ENCODE data around the gene LRRC28. TPM values are rescaled to one million over a fixed set of nuclear protein-coding genes. Genes with fewer than 3 reads are reported as not detected.

LRRC28 gene
- total and polyA plus RNA-seq, 10 of the 15 experiments (the other 5 are each of a cell fraction or from before 2014, with no cell fraction given), result 21.3 to 54.9 (median 27.7) TPM

DNA sequence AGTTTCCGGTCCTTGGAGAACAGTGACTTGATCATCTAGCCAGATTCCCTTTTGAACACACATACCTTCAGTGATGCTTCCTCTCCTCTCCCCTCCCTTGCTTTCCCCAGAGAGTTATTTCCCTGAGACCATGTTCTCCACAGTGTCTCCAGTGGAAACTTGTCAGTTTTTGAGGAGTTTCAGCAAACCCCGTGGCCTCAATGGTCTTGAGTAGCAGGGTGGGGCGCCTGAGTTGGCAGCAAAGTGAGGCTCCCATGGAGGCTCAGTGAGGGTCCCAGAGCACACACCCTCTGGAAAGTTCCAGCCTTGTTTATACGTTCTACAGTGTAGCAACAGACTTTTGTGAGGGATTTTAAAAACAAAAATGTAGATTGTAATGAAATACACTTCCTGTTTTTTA lies 135.1 kb downstream of the LRRC28 start:
- RAD21 ChIA-PET (ENCODE audit: unreplicated experiment), result no interaction called here
- no peaks in the 10 kb centered on the region for H3K4me1 ChIP-seq (ENCODE audit: control insufficient read depth, insufficient read depth, low read length)
- BruUV-seq (replicated peaks), result no TSS peak
- H3K27me3 ChIP-seq (replicated peaks in 1 of 2; ENCODE audit: control insufficient read depth in 2 of 2, insufficient read depth in 2 of 2, low read length in 1 of 2), result no peaks in the 10 kb centered on the region
- ATAC-seq (no peak), DNase-seq (ENCODE audit: low read depth, low spot score) (no peak), FAIRE-seq (no peak)
- no peaks in the 10 kb centered on the region for H4K20me1 ChIP-seq (ENCODE audit: control insufficient read depth, insufficient read depth)
- in situ Hi-C loops (cut with MboI), result no loop called here
- H3K9ac ChIP-seq (ENCODE audit: control insufficient read depth, insufficient read depth, low read length), result no peak overlapping the region
- H3K9me3 ChIP-seq (replicated peaks; ENCODE audit: control insufficient read depth, insufficient read depth, low read length), result peaks cover 1% of the 10 kb centered on the region; the same call in 1 of the 3 replicates
- no peak overlapping the region for H2AFZ ChIP-seq (ENCODE audit: control insufficient read depth, low read depth, low read length)
- H3K36me3 ChIP-seq (ENCODE audit: control insufficient read depth in 2 of 2, insufficient read depth in 2 of 2, low read length in 1 of 2), result no peaks in the 10 kb centered on the region; a peak in 1 of 4 replicates
- TF ChIP-seq IKZF2 (IDR thresholded peaks at IDR 0.05) (no peak), SMAD1 (IDR thresholded peaks at IDR 0.05; ENCODE audit: low read depth, partially characterized antibody) (no peak), MYB (IDR thresholded peaks at IDR 0.05; ENCODE audit: borderline replicate concordance, low read depth, low read length) (no peak), BRCA1 (IDR thresholded peaks at IDR 0.05; ENCODE audit: low read depth, low read length) (no peak), FOXM1 (IDR thresholded peaks at IDR 0.05; ENCODE audit: low read depth, low read length) (no peak)
- TF ChIP-seq, protein P1, sequence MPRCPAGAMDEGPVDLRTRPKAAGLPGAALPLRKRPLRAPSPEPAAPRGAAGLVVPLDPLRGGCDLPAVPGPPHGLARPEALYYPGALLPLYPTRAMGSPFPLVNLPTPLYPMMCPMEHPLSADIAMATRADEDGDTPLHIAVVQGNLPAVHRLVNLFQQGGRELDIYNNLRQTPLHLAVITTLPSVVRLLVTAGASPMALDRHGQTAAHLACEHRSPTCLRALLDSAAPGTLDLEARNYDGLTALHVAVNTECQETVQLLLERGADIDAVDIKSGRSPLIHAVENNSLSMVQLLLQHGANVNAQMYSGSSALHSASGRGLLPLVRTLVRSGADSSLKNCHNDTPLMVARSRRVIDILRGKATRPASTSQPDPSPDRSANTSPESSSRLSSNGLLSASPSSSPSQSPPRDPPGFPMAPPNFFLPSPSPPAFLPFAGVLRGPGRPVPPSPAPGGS (IDR thresholded peaks at IDR 0.05; ENCODE audit: borderline replicate concordance, insufficient read depth, low read depth, low read length, poor library complexity, severe bottlenecking), result no peak
- CTCF ChIA-PET, result interaction anchor here (1.2 to 3.3 kb wide), 2 partner anchors 99 to 318 kb away, joined by 3 to 11 read pairs; no protein-coding TSS in a partner anchor
- H3K79me2 ChIP-seq (ENCODE audit: control insufficient read depth, insufficient read depth, low read length), result no peaks in the 10 kb centered on the region
- 86% methylated on average over 4 of the region's 4 CpGs for WGBS (ENCODE audit: insufficient coverage, insufficient replicate concordance, low lambda C conversion rate, missing lambda C conversion rate)
- no peak overlapping the region for H3K4me2 ChIP-seq (ENCODE audit: control insufficient read depth, insufficient read depth)
- H3K4me3 ChIP-seq, result no peak overlapping the region
- intact Hi-C loops (cut with micrococcal nuclease; ENCODE audit: unreplicated experiment), result no loop called here
- POLR2A ChIA-PET, result no interaction called here
- H3K27ac ChIP-seq (ENCODE audit: control insufficient read depth, insufficient read depth), result no peak overlapping the region
- SMC1A ChIA-PET (ENCODE audit: uncharacterized antibody, unreplicated experiment), result no interaction called here
